Lower lobe of right lung (tissue), 2 donors: ENCODE results near the gene RHNO1. TPM values are rescaled to one million over a fixed set of nuclear protein-coding genes. Genes with fewer than 3 reads are reported as not detected.

Source experiments
- ATAC-seq, 2 donors: fragments of 200-7000 bp; cut with Tn5 transposase; one replicate each; pipeline ENCODE4 v1.9.1; 2020 to 2022; ENCODE audit warnings: mild to moderate bottlenecking in 2 of 2, moderate library complexity in 2 of 2
- DNase-seq: peaks from one replicate; pipeline ENCODE4 v3.0.0-alpha.2; 2020
- H3K27ac ChIP-seq: fragments of 200-600 bp; one replicate; pipeline ENCODE4 v1.8.0; 2022
- H3K27me3 ChIP-seq: fragments of 200-600 bp; one replicate; pipeline ENCODE4 v1.8.0; 2022; ENCODE audit warnings: low read depth
- H3K36me3 ChIP-seq: fragments of 200-600 bp; one replicate; pipeline ENCODE4 v1.8.0; 2022; ENCODE audit warnings: mild to moderate bottlenecking
- H3K4me1 ChIP-seq: fragments of 200-600 bp; one replicate; pipeline ENCODE4 v1.8.0; 2022
- H3K4me3 ChIP-seq: fragments of 200-600 bp; one replicate; pipeline ENCODE4 v1.8.0; 2022; ENCODE audit warnings: mild to moderate bottlenecking
- H3K9me3 ChIP-seq: fragments of 200-600 bp; one replicate; pipeline ENCODE4 v1.8.0; 2022
- intact Hi-C: fragments of 100-400 bp; cut with DNase I; formaldehyde crosslinking; loops from one replicate; pipeline ENCODE4 v1.11.0; 2022
- total RNA-seq: library from RNA; stranded (reverse); fragmentation: NEBNext Ultra II Directional; extraction: Animal tissue kit (Norgen Biotek cat#: 25700); gene quantifications from one replicate; pipeline ENCODE4 v1.2.1, GENCODE V29; 2021
- TF ChIP-seq, protein P1 (sequence below): fragments of 200-600 bp; IDR thresholded peaks from one replicate; pipeline ENCODE4 v1.8.0; 2022; ENCODE audit warnings: antibody characterized with exemption, mild to moderate bottlenecking
- donor health status: DM: no; HTN: yes; CAD: no; lungs with severe emphysema.

RHNO1 gene
- total RNA-seq, 1 donor from 2014 or later = 12.8 TPM

DNA sequence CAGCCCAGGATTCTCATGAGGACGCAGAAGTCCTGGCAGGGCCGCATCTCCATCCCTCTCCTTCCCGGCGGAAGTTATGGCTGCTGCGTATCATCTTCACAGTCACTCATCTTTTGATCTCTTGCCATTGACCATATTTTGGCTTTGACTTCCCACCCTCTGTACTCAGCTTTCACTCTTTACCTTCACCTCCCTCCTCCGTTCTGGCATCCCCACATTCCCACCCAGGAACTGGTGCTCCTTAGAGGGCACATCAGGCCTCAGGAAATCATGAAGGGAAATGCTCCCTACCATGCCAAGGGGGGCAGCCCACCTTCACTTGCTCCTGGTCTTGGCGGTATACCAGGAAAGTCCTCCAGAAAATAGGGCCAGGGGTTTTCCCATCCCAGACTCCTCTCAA is 21.5 kb upstream of the RHNO1 start:
- H3K27ac ChIP-seq = no peak overlapping the region
- TF ChIP-seq, protein P1, sequence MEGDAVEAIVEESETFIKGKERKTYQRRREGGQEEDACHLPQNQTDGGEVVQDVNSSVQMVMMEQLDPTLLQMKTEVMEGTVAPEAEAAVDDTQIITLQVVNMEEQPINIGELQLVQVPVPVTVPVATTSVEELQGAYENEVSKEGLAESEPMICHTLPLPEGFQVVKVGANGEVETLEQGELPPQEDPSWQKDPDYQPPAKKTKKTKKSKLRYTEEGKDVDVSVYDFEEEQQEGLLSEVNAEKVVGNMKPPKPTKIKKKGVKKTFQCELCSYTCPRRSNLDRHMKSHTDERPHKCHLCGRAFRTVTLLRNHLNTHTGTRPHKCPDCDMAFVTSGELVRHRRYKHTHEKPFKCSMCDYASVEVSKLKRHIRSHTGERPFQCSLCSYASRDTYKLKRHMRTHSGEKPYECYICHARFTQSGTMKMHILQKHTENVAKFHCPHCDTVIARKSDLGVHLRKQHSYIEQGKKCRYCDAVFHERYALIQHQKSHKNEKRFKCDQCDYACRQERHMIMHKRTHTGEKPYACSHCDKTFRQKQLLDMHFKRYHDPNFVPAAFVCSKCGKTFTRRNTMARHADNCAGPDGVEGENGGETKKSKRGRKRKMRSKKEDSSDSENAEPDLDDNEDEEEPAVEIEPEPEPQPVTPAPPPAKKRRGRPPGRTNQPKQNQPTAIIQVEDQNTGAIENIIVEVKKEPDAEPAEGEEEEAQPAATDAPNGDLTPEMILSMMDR = no peak
- no peaks in the 10 kb centered on the region for H3K4me1 ChIP-seq
- intact Hi-C loops = no loop called here
- no peaks in the 10 kb centered on the region for H3K9me3 ChIP-seq
- H3K27me3 ChIP-seq = no peaks in the 10 kb centered on the region
- H3K4me3 ChIP-seq = no peak overlapping the region
- ATAC-seq = no peak
- no peaks in the 10 kb centered on the region for H3K36me3 ChIP-seq
- no peak for DNase-seq

GRCh38 chr12:2856051-2856450 is 21.0 kb upstream of the RHNO1 start:
- DNase-seq (no peak), ATAC-seq (no peak)
- Histone ChIP-seq H3K9me3 (no peaks in the 10 kb centered on the region), H3K27ac (no peak overlapping the region), H3K4me1 (no peaks in the 10 kb centered on the region), H3K4me3 (no peak overlapping the region), H3K36me3 (no peaks in the 10 kb centered on the region), H3K27me3 (no peaks in the 10 kb centered on the region)
- intact Hi-C loops = no loop called here
- TF ChIP-seq, protein P1 = no peak

DNA sequence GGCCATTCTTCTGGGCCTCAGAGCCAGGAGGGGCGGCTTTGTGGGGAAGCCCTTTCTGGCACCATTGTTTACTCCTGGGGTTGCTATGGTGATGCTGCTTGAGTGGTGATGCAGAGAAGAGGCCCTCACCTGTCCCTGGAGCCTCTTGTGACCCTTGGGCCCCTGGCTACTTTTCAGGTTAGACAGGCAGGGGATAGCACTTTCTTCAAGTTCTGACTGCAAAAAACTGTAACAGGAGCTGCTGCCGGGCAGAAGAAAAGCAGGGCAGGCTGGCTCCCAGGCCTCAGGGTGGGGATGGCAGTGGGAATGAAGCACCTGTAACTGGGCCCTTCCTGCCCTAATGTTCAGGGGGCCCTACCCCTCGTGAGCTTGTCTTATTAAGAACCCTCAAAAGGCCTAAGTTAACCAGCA is 20.0 kb upstream of the RHNO1 start, which contains the start of gene TEX52:
Gene TEX52, minus strand, starts transcription at position 19 of the 411 bp plus-strand sequence. Its CDS starts 13 bp downstream, at position 6.
- no peaks in the 10 kb centered on the region for H3K9me3 ChIP-seq
- H3K27ac ChIP-seq = no peak within 1 kb of the TSS
- no peak within 1 kb of the TSS for H3K4me3 ChIP-seq
- H3K4me1 ChIP-seq = no peaks in the 10 kb centered on the region
- H3K27me3 ChIP-seq = no peaks in the 10 kb centered on the region
- DNase-seq (no peak), ATAC-seq (no peak)
- no peaks in the 10 kb centered on the region for H3K36me3 ChIP-seq
- intact Hi-C loops = no loop called here
- TF ChIP-seq, protein P1 = no peak

DNA sequence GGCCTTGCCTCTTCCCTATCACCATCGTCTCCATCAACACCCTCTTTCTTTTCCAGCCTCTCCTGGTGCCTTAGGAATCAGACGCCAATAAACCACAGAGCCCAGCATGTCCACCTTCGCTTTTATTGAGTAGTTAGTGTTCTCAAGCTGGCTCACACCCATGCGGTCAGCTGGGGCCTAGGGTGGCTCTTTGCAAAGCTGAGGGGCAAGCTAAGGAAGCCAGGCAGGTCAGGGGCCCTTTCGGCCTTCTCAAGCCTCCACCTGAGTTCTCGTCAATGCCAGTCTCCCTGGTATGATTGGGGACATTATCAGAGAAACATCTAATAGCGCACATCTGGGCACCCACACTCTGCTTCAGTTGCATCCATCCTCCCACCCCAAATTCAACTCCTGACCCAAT is 19.4 kb upstream of the RHNO1 start:
- TF ChIP-seq, protein P1 = no peak
- Histone ChIP-seq H3K27ac (no peak overlapping the region), H3K27me3 (no peaks in the 10 kb centered on the region), H3K9me3 (no peaks in the 10 kb centered on the region), H3K4me3 (no peak overlapping the region), H3K36me3 (no peaks in the 10 kb centered on the region), H3K4me1 (no peaks in the 10 kb centered on the region)
- intact Hi-C loops = no loop called here
- DNase-seq (peak; percentile 19), ATAC-seq (no peak)

DNA sequence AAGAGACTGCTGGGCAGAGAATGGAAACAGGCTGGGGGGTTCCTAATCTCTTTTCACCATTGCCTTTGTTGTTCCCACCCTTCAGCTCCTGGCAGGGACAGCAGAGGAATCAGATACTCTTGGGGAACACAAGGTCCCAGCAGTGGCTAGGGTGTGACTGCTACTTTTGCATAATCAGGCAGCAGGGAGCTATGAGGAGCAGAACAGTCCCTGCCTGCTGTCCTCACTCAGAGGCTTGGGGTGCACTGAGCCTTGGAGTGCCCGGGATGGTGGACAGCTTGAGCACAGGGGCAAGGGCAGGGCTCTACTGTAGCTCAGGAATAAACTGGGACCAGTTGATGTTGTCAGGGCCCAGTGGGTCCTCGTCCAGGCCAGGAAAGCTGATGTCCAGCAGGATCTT is 18.7 kb upstream of the RHNO1 start:
- no peaks in the 10 kb centered on the region for H3K4me1 ChIP-seq
- H3K27ac ChIP-seq = no peak overlapping the region
- no peak for DNase-seq
- H3K4me3 ChIP-seq = no peak overlapping the region
- intact Hi-C loops = no loop called here
- H3K9me3 ChIP-seq = no peaks in the 10 kb centered on the region
- no peaks in the 10 kb centered on the region for H3K36me3 ChIP-seq
- H3K27me3 ChIP-seq = no peaks in the 10 kb centered on the region
- TF ChIP-seq, protein P1 = no peak
- ATAC-seq = no peak

DNA sequence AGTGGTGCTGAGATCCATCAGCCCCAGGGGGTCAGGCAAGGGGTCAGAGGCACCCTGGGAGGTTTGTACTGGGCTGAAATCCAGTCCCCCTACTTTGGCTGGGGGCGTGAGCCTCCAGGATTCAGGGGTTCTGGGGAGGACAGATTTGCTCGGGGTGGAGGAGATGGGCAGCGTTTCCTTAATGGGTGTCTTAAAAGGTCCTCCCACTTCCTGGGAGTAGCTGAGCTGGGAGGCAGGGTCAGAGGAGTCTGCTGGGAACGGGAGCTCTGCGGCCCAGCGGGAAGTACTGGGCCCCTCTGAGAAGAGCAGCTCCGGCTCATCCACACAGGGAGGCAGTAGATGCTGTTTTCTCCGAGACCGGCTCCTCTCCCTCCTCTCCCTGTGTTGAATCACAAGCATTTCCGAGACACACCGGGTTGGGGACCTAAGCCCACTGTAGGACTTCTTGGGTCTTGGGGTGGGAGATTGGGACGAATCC is 18.0 kb upstream of the RHNO1 start:
- H3K27ac ChIP-seq = no peak overlapping the region

More for the DNA sequence above, 18.0 kb upstream of the RHNO1 start:
- TF ChIP-seq, protein P1 = no peak
- no peaks in the 10 kb centered on the region for H3K4me1 ChIP-seq
- H3K4me3 ChIP-seq = no peak overlapping the region
- intact Hi-C loops = no loop called here
- H3K36me3 ChIP-seq = no peaks in the 10 kb centered on the region
- no peaks in the 10 kb centered on the region for H3K27me3 ChIP-seq
- no peak for ATAC-seq
- H3K9me3 ChIP-seq = no peaks in the 10 kb centered on the region
- DNase-seq = no peak
